Dedifferentiated amniotic fluid mesenchymal stem cell (primary cell): ENCODE results near the gene TAS1R1.

Experiments
- DNase-seq: peaks from one replicate; pipeline ENCODE4 v3.0.0-alpha.2; 2016; ENCODE audit errors: extremely low spot score

The TAS1R1 gene

DNA sequence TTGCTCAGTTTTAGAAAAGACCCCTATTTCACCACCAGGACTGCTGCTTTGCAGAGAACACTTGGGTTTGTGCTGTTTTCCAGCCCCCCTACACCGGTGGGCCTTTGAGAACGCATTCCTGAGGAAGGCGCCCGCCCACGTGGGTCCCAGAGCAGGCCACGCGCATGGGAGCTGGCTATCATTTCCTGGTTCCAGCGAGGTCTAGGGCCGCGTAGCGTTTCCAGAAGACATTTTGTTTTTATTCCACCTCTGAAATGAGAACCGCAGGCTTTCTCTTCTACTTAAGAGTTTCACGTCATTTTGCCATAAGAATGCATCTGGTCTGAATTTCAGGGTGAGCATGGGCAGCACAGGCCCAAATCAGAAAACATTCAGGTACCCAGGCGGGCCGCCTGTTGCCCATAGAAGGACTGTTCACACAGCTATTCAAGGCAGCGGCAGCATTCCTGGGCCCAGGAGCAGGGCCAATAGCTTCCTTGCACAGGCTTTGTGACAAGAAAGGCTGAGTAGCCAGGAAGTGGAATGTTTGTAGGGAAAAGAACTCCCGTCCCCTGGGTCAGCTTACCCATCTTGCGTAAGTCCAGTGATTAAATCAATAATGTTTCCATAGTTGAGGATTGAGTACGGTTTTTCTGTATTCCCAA lies 48.9 kb downstream of the TAS1R1 start:
- DNase-seq: no peak

DNA sequence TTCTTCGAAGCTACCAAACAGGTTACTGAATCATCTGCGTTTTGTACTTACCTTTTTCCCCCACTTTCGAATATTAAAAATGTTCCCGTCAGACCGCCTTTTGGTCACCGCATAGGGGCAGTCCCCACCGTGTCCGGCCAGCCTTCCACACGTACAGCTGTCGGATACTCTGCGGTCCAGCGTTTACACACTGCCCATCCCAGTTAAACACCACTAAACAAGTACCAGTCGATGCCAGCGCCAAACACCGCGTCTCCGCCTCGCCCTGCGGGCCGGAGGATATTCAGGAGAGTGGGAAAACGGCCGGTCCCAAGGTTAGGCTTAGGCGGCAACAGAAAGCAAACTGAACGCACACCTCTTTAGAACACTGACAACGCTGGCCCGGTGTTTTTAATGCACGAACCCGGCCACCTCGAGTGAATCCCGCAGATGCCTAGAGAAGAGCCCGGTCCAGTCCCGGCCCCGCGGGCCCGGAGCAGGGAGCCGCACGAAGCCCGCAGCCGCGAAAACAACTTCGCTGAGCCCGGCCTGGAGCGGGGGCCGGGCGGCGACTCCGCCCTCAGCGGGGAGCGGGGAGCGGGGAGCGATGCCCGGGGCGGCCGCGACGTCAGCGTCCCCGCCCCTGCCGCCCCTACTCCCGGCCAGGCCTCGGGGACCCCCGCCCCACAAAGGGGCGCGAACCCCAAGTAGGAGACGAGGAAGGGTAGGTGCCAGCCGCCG lies 57.7 kb downstream of the TAS1R1 start:
- no peak for DNase-seq

DNA sequence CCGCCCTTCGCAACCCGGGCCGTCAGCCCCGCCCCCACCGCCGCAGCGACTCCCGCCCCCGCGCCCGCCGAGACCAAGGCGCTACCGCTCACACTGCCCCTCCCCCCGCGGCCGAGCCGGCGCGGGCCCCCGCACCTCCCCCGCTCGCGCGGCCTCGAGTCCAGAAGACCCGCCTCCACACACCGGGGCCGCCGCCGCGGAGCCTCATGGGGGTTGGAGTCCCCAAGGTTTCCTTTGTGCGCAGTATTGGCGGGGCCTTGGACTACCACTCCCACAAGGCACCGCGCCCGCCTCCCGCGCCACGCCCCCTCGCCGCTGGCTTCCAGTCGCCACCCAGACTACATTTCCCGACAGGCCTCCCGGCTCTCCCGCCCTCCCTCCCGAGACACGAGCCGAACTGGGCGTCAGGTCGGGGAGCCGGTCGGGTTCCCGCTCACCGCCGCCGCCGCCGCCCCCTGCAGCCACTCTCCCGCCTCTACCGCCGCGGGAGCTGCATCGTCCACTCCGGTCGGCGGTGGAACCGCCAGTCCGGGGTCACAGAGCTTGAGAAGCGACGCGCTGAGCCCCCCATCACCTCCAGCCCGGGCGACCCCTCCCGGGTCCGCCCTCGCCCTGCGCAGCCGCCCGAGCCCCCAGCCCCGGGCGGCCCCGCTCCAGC lies 58.4 kb downstream of the TAS1R1 start, which contains the start of gene PHF13:
TSS of gene PHF13 (plus strand) at position 371 of the 658 bp plus-strand sequence. CDS start 336 bp downstream, outside the sequence.
- peak; percentile 97 for DNase-seq

DNA sequence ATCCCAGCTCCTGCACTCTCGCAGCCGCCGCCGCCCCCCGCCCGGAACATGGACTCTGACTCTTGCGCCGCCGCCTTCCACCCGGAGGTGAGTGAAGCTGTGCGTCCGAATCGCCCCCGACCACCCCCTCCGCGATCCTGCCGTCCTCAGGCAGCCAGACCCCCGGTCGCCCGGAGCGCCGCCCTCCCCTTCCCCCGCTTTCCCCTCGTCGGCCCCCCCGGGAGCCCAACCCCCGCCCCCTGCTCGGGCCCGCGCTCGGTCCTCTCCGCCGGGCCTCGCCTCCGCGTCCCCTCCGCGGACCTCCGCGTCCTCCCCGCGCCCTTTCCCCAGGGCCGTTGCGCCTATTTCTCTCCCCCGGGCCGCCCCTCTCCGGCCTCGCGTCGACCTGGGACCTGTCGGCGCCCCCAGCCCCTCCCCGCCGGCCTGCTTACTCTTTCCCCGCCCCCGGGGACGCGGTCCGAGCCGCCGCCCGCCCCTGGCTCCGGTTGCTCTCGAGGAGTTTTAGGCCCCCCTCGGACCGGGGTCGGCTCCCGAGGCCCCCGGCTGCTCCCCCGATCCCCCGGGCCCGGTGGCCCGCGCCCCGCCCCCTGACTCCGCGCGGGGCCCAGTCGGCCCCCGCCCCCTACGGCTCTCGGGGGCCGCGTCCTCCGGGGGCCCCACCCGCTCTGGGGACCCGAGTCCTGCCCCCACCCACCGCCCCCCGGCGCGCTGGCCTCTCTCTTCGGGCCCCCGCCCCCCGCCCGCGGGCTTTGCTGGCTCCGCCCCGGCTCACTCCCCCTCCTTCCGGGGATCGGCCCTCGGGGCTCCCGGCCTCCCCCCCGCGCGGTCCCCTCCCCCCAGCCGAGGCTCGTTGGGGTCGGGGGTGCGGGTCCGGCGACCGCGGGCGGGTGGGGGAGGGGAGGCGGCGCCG lies 59.2 kb downstream of the TAS1R1 start:
- no peak for DNase-seq

DNA sequence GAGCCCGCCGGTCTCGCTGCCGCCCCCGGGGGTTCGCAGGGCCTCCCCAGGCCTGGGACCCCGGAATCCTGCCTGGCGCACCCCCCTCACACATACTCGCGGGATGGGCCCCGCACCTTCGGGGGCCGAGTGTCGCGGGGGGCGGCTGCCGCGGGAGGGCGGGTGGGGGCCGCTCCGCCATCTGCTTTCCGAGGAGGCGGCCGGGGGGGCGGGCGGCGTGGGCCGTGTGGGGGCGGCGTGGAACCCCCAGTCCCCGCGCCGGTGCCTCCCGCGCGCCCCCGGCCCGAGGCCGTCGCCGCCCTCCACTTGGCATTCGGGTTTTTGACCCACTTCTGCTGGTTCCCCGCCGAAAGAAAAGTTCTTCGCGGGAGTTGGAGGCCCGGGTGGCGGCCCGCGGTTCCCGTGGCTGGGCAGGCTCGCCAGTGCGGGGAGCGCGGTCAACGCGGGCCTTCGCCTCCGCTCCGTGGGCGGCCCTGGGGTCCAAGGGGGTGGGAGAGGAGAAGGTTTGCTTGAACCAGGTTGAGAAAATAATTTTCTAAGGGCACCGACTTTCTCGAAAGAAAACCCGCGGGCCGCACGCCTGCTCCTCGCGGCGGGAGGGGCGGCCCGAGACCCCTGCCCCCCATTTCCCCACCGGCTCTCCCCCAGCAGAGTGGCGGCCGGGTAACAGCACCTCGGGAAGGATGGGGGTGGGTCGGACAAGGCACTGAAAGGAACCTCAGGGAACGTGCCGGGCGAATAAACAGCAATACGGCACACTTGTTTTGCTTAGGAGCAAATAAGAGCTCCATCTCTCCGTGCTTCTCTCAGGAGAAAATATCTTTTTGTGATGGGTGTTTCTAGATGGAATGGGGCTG lies 60.0 kb downstream of the TAS1R1 start:
- DNase-seq: no peak

DNA sequence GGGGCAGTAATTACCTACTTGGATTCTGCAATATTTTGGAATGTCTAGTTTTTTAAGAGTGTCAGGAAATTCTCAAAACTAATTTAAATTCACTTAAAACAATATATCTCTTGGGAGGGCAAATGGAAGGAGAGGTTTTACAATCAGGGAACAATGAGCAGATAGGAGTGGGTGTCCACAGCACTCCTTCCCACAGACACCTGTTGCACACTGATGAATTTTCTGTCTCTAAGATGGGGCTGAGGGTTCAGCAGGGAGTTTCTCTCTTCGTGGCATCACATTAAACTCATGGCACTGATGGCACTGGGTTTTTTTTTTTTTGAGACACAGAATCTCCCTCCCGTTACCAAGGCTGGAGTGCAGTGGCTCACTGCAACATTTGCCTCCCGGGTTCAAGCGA lies 63.9 kb downstream of the TAS1R1 start:
- no peak for DNase-seq

DNA sequence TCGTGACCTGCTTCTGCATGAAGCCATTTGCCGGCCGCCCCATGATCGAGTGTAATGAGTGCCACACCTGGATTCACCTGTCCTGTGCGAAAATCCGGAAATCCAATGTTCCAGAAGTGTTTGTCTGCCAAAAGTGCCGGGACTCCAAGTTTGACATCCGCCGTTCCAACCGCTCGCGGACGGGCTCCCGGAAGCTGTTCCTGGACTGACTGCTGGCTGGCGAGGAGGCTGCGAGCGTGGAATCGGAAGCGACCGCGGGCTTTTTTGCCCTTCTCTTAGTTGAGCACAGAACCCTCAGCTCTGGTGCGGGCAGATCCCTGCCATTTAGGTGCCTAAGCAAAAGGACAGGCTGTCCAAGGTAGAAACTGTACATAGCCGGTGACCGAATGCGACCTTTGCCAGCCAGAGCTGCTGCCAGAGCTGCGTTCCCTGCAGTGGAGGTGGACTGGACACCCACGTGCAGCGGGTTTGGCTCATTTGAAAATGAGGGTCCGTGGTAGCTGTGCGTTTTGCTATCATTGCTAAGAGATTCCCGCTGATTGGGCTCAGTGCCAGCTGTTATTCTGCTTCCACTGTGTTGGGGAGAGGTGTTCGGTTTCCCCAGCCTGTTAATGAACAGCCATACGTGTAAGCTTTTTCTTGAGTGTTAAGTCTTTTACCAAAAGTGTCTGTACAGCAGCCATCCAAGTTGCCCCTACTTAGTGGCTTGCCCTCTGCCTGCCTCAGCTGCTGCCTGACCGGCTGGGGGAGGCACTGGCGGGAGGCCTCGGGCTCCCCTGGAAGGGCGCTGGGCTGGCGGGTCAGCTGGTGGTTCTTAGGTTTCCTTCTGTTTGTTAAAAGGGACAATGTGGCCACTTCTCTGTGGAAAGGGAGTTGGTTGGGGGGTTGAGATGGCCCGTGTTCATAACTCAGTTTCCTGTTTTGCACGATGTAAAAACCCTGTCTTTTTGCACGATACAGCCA lies 66.6 kb downstream of the TAS1R1 start:
- no peak for DNase-seq

GRCh38 chr1:6622396-6623152 lies 67.5 kb downstream of the TAS1R1 start:
- no peak for DNase-seq

DNA sequence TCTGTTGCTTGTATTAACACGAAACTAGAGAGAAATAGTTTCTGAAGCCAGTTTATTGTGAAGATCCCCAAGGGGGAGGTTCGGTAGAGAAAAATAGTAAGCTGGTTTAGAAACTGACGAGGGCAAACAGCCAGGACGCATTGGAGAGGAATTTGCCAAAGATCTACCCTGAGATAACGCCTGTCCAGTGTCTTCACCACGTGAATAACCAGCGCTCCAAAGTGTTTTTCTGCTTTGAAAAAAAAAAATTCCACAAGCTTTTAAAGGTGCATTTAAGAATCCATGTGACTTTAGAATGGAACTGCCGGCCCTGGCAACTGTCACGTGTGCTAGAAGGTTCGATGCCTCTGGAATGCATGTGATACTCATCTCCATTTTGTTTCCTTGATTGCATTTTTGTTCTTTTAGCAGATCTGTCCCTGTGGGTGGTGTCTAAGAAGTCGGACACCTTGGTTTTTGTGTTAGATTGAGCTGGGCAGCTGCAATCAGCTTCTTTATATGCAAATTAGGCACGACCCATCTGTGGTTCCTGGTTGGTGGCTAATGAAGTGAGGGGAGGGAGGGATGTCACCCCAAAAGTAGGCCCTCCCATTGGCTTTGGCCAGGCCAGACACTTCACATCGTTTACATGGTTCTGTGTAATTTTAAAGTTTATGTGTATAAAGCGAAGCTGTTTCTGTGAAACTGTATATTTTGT lies 68.3 kb downstream of the TAS1R1 start:
- DNase-seq: no peak

DNA sequence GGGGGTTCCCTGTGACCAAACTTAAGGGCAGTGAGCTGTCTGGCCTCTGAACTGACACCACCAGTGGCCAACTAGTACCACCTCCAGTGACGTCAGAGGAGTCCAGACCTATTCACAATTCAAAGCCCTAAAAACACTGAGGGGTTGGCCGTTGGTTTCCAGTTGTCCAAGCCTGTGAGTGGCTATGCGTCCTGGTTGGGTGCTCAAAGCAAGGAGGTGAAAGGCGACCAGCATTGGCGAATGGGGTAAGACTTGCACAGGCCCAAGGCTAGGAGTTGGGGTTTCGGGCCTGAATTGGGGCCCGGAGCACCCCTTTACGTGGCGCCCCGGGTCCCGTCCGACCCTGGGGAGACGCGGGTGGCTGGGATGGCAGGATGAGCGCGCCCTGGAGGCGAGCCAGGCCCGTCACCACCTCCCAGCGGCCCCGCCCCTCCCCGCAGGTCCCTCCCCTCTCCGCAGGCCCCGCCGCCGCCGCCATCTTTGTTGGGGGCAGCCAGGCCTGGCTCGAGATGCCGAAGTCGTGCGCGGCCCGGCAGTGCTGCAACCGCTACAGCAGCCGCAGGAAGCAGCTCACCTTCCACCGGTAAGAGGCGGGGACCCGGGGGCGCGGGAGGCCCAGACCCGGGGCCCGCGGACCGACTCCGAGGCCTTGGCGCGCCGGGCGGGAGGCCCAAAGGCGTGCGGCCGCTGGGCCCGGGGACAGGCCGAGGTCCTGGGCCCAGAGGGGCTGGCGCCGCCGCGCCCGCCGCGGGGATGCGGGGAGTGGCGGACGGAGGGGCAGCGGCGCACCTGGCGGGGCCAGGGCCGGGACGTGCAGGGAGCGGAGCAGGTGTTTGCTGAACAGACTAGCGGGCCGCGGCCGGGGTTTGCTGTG lies 69.8 kb downstream of the TAS1R1 start, which contains the start of gene THAP3:
TSS of gene THAP3 (plus strand) at position 159 of the 874 bp plus-strand sequence. CDS start at position 510, 351 bp downstream.
- peak; percentile 71 for DNase-seq

- DNase-seq: peak; percentile 60
These were observed 70.6 kb downstream of the TAS1R1 start for GRCh38 chr1:6625584-6626149.

DNA sequence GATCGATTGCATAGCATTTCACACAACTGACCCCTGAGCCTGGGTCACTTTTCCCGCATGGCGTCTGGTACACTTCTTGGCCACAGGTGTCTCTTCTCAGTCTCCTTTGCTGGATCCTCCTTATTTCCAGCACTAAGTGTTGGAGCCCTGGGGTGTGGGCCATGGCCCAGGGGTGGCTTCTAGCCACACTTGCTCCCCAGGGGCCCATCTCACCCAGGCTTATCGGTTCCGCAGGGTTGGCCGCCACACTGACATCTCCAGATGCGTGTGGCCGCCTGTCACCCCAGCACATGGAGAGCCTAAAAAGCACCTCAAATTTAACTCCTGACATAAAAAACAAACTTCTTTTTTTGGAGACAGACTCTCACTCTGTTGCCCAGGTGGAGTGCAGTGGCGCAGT lies 71.9 kb downstream of the TAS1R1 start:
- DNase-seq: no peak

DNA sequence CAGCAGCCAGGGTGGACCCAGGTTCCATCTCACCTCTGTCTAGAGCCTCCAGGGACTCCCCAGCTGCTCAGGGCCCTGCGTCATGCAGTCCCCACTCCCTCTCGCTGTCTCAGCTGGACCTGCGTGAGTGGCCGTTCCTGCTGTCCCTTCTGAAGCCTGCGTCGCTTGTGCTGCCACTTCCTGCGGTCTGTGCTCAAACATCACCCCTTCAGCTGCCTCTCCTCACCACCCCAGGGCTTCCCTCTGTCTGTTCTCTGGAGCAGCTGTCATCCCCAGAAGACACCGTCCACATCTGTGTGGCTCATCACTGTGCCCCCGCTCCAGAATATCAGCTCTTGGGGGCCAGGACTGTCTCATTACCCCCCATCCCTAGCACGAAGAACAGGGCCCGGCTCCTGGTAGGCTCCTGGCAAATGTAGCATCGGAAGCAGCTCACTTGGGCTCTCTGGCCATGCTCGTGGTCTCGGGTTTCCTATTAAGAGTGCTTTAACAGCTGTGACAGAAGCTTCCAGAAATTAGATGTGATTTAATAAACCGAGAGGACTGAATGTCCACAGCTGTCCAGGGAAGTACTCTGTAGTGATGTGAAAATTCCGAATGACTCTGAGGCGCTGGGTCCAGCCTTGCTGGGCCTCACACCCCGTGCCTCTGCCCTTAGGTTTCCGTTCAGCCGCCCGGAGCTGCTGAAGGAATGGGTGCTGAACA lies 72.9 kb downstream of the TAS1R1 start:
- no peak for DNase-seq

- DNase-seq: no peak
These were observed 73.9 kb downstream of the TAS1R1 start for GRCh38 chr1:6628971-6629479.
